ENCODE results near the gene SNX9. TPM values are rescaled to one million over a fixed set of nuclear protein-coding genes. Genes with fewer than 3 reads are reported as not detected.

SNX9 gene
- total and polyA plus RNA-seq, 3 donors from 2014 or later: 26.0 to 32.6 (median 30.1) TPM

DNA sequence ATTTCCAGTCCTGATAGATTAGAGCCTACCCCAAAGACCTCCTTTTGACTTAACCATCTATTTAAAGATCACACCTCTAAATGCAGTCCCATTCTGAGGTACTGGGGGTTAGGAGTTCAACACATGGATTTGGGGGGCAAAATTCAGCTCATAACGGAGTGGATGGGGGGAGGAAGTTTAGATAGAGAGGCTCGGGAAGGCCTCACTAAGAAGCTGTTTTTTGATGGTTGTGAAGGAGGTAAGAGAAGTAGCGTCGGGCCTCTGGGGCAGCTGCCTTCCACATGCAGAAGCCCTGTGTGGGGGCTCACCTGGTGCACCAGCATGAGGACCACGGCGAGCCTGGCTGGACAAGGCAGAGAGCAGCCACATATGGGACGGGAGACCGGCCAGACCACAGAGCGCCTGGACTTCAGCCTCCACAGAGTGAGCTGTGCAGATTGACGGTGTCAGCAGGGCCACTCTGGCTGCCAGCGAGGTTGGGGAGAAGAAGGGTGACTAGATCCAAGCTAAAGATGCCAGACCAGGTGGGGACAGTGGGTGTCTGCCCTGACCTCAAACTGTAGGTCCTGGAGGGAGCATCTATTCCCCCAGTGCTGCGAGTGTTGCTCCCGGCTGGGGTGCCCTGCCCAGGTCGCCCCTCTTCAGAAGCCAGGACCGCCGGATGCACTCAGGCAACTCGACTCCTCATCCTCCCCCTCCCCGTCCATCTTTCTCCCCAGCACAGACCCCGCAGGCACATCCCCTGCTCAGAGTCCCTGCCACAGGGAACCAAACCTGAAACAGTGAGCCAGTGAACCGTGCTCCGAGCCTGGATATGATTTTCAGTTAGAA, 153.5 kb downstream of the SNX9 start:
- Histone ChIP-seq H3K4me1 (peaks cover 11% of the 10 kb centered on the region), H3K27ac (no peak overlapping the region), H3K36me3 (ENCODE audit: low read depth, missing control alignments) (no peaks in the 10 kb centered on the region), H3K27me3 (no peaks in the 10 kb centered on the region), H3K4me3 (no peak overlapping the region), H3K9me3 (no peaks in the 10 kb centered on the region)
- DNase-seq: no peak
- intact Hi-C loops (cut with DNase I; ENCODE audit: low total_unique reads): no loop called here
- WGBS, 2 donors: 94 to 97% methylated on average over 16 to 21 of the region's 21 CpGs
- TF ChIP-seq, protein P1, sequence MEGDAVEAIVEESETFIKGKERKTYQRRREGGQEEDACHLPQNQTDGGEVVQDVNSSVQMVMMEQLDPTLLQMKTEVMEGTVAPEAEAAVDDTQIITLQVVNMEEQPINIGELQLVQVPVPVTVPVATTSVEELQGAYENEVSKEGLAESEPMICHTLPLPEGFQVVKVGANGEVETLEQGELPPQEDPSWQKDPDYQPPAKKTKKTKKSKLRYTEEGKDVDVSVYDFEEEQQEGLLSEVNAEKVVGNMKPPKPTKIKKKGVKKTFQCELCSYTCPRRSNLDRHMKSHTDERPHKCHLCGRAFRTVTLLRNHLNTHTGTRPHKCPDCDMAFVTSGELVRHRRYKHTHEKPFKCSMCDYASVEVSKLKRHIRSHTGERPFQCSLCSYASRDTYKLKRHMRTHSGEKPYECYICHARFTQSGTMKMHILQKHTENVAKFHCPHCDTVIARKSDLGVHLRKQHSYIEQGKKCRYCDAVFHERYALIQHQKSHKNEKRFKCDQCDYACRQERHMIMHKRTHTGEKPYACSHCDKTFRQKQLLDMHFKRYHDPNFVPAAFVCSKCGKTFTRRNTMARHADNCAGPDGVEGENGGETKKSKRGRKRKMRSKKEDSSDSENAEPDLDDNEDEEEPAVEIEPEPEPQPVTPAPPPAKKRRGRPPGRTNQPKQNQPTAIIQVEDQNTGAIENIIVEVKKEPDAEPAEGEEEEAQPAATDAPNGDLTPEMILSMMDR (IDR thresholded peaks at IDR 0.05): no peak
- TF ChIP-seq POLR2A (IDR thresholded peaks at IDR 0.05): no peak

DNA sequence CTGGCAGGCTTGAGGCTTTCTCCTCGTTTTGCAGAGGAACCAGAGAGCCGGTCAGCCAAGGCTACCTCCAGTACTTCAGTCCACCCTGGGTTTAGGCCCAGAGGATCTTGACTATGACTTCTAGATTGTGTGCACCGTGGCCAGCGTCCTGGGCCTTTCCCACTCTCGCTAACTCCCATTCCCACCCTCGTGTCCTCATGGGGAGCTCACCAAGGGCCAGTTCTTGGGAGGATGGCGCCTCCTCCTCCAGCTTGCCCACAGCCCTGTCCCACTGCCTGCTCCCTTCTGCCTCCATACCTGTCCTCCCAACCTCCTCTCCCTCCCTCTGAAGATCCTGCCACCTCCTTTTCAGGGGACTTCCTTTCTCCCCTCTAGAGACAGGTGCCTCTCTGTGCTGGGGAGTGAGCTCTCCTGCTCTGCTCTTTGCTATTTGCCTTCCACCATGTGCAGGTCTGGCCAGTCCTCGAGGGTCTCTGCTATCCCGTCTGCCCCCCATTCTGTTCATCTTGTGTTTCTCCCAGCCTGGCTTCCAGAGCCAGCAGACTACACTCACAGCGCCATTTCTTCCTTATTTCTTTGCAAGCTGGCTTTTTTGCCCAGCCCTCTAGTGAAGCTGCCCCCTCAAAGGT, 154.2 kb downstream of the SNX9 start:
- Histone ChIP-seq H3K4me3 (no peak overlapping the region), H3K4me1 (peaks cover 11% of the 10 kb centered on the region), H3K9me3 (no peaks in the 10 kb centered on the region), H3K27me3 (no peaks in the 10 kb centered on the region), H3K36me3 (ENCODE audit: low read depth, missing control alignments) (no peaks in the 10 kb centered on the region), H3K27ac (no peak overlapping the region)
- DNase-seq: no peak
- WGBS, 2 donors: 87 to 90% methylated on average over 10 of the region's 10 CpGs
- intact Hi-C loops (cut with DNase I; ENCODE audit: low total_unique reads): no loop called here
- TF ChIP-seq, protein P1 (IDR thresholded peaks at IDR 0.05): no peak
- TF ChIP-seq POLR2A (IDR thresholded peaks at IDR 0.05): no peak

DNA sequence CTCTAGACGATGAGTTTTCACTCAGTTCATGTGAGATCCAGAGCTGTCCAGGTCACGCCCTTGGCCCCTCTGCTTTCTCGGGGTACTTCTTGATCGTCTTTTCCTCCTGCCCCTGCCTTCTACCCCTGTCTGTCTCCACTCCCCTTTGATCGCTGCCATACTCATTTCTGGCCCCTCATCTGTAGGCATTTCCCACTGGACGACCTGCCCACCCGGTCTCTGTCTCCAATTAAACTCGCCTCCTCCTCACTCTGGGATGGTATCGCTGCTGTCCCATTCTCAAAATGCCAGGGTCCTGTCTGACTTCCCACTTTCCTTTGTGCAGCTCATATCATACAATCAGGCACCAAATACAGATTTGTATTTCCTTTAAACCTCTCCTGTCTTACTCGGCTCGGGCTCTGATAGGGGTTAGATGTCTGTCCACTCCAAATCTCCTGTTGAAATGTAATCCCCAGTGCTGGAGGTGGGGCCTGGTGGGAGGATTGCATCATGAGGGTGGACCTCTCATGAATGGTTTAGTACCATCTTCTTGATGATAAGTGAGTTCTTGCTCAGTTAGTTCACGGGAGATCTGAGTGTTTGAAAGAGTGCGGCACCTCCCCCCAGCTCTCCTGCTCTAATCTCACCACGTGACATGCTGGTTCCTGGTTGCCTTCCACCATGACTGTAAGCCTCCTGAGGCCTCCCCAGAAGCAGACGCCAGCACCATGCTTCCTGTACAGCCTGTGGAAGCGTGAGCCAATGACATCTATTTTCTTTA, 155.2 kb downstream of the SNX9 start:
- H3K27me3 ChIP-seq: no peaks in the 10 kb centered on the region
- 80 to 85% methylated on average over 16 of the region's 16 CpGs for WGBS, 2 donors
- intact Hi-C loops (cut with DNase I; ENCODE audit: low total_unique reads): no loop called here
- no peak overlapping the region for H3K4me3 ChIP-seq
- H3K27ac ChIP-seq: no peak overlapping the region
- peaks cover 11% of the 10 kb centered on the region for H3K4me1 ChIP-seq
- H3K36me3 ChIP-seq (ENCODE audit: low read depth, missing control alignments): no peaks in the 10 kb centered on the region
- no peak for DNase-seq
- TF ChIP-seq, protein P1 (IDR thresholded peaks at IDR 0.05): no peak
- TF ChIP-seq POLR2A (IDR thresholded peaks at IDR 0.05): no peak
- no peaks in the 10 kb centered on the region for H3K9me3 ChIP-seq

DNA sequence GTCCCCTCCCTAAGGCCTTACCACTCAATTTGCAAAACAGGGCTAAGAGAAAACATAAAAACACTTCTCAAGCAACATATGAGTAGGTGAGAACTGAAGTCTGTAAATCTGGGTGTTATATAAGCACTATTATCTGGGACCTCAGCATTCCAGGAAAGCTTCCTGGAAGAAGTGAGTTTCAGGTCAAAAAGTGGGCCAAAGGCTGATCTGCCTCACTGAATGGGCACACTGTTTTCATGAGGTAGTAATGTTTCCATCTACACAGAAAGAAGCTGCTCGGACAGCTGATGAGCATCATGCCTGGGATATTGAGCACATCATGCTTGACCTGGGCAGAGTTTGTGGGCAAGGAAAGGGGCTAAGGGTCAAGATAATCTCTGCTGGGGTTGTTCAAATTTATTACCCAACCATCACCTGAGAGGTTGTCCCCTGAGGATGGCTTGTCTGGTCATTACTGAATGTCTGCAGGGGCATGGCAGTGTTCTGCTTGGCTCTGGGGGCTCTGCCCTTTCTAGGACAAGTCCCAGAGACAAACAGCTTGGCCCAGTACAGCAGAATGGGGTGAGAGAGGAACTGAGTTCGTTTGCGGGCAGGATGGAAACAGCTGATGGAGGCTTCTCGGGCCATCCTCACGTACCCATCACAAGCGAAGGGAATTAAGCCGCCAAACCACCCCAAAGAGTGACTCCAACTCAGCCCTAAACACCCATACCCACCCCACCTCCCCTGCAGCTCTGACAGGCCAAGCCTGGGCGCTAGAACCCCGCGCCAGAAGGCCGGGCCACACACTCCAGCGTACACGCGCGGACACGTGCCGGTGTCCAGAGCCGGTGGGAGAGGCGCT, 157.5 kb downstream of the SNX9 start:
- H3K9me3 ChIP-seq: no peaks in the 10 kb centered on the region
- no peak for DNase-seq
- peak overlapping the region; percentile 72 to 78 for H3K4me3 ChIP-seq
- H3K27me3 ChIP-seq: no peaks in the 10 kb centered on the region
- intact Hi-C loops (cut with DNase I; ENCODE audit: low total_unique reads): loop anchor here (10.0 kb wide), 1 partner anchor 84 kb away; no protein-coding TSS in a partner anchor
- WGBS, 2 donors: 39 to 45% methylated on average over 9 to 19 of the region's 19 CpGs
- H3K36me3 ChIP-seq (ENCODE audit: low read depth, missing control alignments): no peaks in the 10 kb centered on the region
- peaks cover 11% of the 10 kb centered on the region for H3K4me1 ChIP-seq
- peak overlapping the region in 1 of 2 donors; percentile 5 for H3K27ac ChIP-seq
- no peak for TF ChIP-seq POLR2A (IDR thresholded peaks at IDR 0.05)
- TF ChIP-seq, protein P1 (IDR thresholded peaks at IDR 0.05): no peak
